Kidney (tissue), 22 donors: Measurements from ENCODE around the gene NFKBIA. TPM values are rescaled to one million over a fixed set of nuclear protein-coding genes. Genes with fewer than 3 reads are reported as not detected.

Experiments used
- DNase-seq, 5 donors: peaks; one replicate each; pipeline ENCODE4 v3.0.0-alpha.2; 2013 to 2020
- FAIRE-seq: peaks from 2 replicates; lab custom pipeline; 2012; peaks lifted over from hg19 to GRCh38; lab: Jason Lieb, UNC
- H3K27ac ChIP-seq, 2 donors: one replicate each; pipeline ENCODE4 v1.7.0; 2013; ENCODE audit warnings: low read depth in 2 of 2, low read length in 2 of 2, inconsistent platforms in 1 of 2
- H3K27me3 ChIP-seq: one replicate; pipeline ENCODE4 v1.7.1; 2013; ENCODE audit warnings: low read length, inconsistent platforms; ENCODE audit not compliant: control insufficient read depth, insufficient read depth
- H3K36me3 ChIP-seq, 3 donors: one replicate each; pipeline versions ENCODE4 v1.7.0 to v1.7.1; 2013; ENCODE audit warnings: low read length in 3 of 3, control low read depth in 1 of 3, inconsistent platforms in 1 of 3; ENCODE audit not compliant: insufficient read depth in 3 of 3, control insufficient read depth in 2 of 3
- H3K4me1 ChIP-seq, 3 donors: one replicate each; pipeline versions ENCODE4 v1.7.0 to v1.7.1; 2013; ENCODE audit warnings: low read length in 3 of 3, inconsistent platforms in 1 of 3, low read depth in 1 of 3; ENCODE audit not compliant: control insufficient read depth in 2 of 3, insufficient read depth in 2 of 3
- H3K4me3 ChIP-seq, 3 donors: one replicate each; pipeline versions ENCODE4 v1.7.0 to v1.8.1; 2013; ENCODE audit warnings: low read length in 3 of 3, control low read depth in 1 of 3, inconsistent platforms in 1 of 3
- H3K9ac ChIP-seq, 3 donors: one replicate each; pipeline versions ENCODE4 v1.7.0 to v1.7.1; 2013; ENCODE audit warnings: low read length in 3 of 3, control low read depth in 1 of 3, inconsistent platforms in 1 of 3
- H3K9me3 ChIP-seq, 3 donors: one replicate each; pipeline versions ENCODE4 v1.7.0 to v1.7.1; 2013; ENCODE audit warnings: low read length in 3 of 3, control low read depth in 1 of 3, inconsistent platforms in 1 of 3; ENCODE audit not compliant: control insufficient read depth in 2 of 3, insufficient read depth in 1 of 3
- CTCF ChIP-seq: IDR thresholded peaks from 3 replicates; pipeline ENCODE4 v1.5.1; 2012; ENCODE audit warnings: mild to moderate bottlenecking, moderate library complexity, borderline replicate concordance; ENCODE audit not compliant: insufficient read depth; ENCODE audit errors: extremely low read depth
- intact Hi-C: fragments of 100-400 bp; cut with DNase I; formaldehyde crosslinking; loops from one replicate; pipeline ENCODE4 v1.11.1; 2022
- long read RNA-seq, 10 donors: library from polyadenylated mRNA in 1 of 10; unstranded in 1 of 10; transcript quantifications; one replicate each; pipeline ENCODE4 v2.0.0 and lab custom pipeline, GENCODE V29; 2021 to 2026
- polyA plus RNA-seq: library from polyadenylated mRNA; stranded (reverse); fragments of 350-450 nt; fragmentation: Illumina TruSeq; extraction: RNeasy Lipid Tissue Mini Kit (QIAGEN cat#74804); gene quantifications from one replicate; pipeline ENCODE4 v1.2.3, GENCODE V29; 2014; ENCODE audit warnings: low read depth, low replicate concordance; ENCODE audit not compliant: insufficient read depth
- total RNA-seq: library from RNA; stranded (reverse); fragmentation: NEBNext Ultra II Directional; extraction: Animal tissue kit (Norgen Biotek cat#: 25700); gene quantifications from one replicate; pipeline ENCODE4 v1.2.1, GENCODE V29; 2021
- donor health status: control.
- donor health status: control.
- donor health status: control.
- donor health status: control.
- donor health status: control.
- donor health status: DM: yes; HTN: yes; CAD: no.
- donor health status: Normal renal cell carcinoma (clear cell type).

NFKBIA gene
- 171 TPM for total RNA-seq
- polyA plus RNA-seq = 131 TPM
- long read RNA-seq, donor 1, transcript NFKBIA-201 (6 exons, 1,558 nt) = major isoform, 19 of 35 reads
- long read RNA-seq, donor 1, partial matches to known transcripts = 8 of 35 reads
- long read RNA-seq, donor 1, other reads (novel, unspliced or antisense) = 0 of 35 reads
- long read RNA-seq, donor 2, transcript NFKBIA-201 (6 exons, 1,558 nt) = major isoform, 25 of 45 reads
- long read RNA-seq, donor 2, partial matches to known transcripts = 14 of 45 reads
- long read RNA-seq, donor 2, other reads (novel, unspliced or antisense) = 0 of 45 reads
- long read RNA-seq, donor 3, transcript NFKBIA-201 (6 exons, 1,558 nt) = major isoform, 24 of 44 reads
- long read RNA-seq, donor 3, partial matches to known transcripts = 17 of 44 reads
- long read RNA-seq, donor 3, other reads (novel, unspliced or antisense) = 0 of 44 reads
- long read RNA-seq, donor 4, transcript NFKBIA-201 (6 exons, 1,558 nt) = major isoform, 14 of 16 reads
- long read RNA-seq, donor 4, partial matches to known transcripts = 0 of 16 reads
- long read RNA-seq, donor 4, other reads (novel, unspliced or antisense) = 0 of 16 reads
- long read RNA-seq, donor 5, partial matches to known transcripts = 0 of 1 reads
- long read RNA-seq, donor 5, other reads (novel, unspliced or antisense) = 0 of 1 reads
- long read RNA-seq, donor 6, transcript NFKBIA-201 (6 exons, 1,558 nt) = major isoform, 8 of 15 reads
- long read RNA-seq, donor 6, partial matches to known transcripts = 5 of 15 reads
- long read RNA-seq, donor 6, other reads (novel, unspliced or antisense) = 0 of 15 reads
- long read RNA-seq, donor 7, transcript NFKBIA-209 (5 exons, 1,537 nt) = minor isoform, 9 of 69 reads
- long read RNA-seq, donor 7, transcript NFKBIA-201 (6 exons, 1,558 nt) = major isoform, 42 of 69 reads
- long read RNA-seq, donor 7, partial matches to known transcripts = 12 of 69 reads
- long read RNA-seq, donor 7, other reads (novel, unspliced or antisense) = 5 of 69 reads
- long read RNA-seq, donor 8, transcript NFKBIA-201 (6 exons, 1,558 nt) = major isoform, 30 of 62 reads
- long read RNA-seq, donor 8, partial matches to known transcripts = 25 of 62 reads
- long read RNA-seq, donor 8, other reads (novel, unspliced or antisense) = 0 of 62 reads
- long read RNA-seq, donor 9, transcript NFKBIA-201 (6 exons, 1,558 nt) = major isoform, 7 of 10 reads
- long read RNA-seq, donor 9, partial matches to known transcripts = 0 of 10 reads
- long read RNA-seq, donor 9, other reads (novel, unspliced or antisense) = 0 of 10 reads
- long read RNA-seq, donor 10, transcript NFKBIA-201 (6 exons, 1,558 nt) = major isoform, 22 of 36 reads
- long read RNA-seq, donor 10, partial matches to known transcripts = 10 of 36 reads
- long read RNA-seq, donor 10, other reads (novel, unspliced or antisense) = 0 of 36 reads

- Histone ChIP-seq H3K4me3 (peak within 1 kb of the TSS; percentile 75 to 98 (median 97)), H3K27me3 (no peaks in the 10 kb centered on the region), H3K36me3 (peaks cover 9 to 37% (median 28%) of the 10 kb centered on the region in 3 donors), H3K27ac (peak within 1 kb of the TSS; percentile 98 to 100), H3K4me1 (peaks cover 7 to 30% (median 22%) of the 10 kb centered on the region in 3 donors), H3K9me3 (no peaks in the 10 kb centered on the region), H3K9ac (peak within 1 kb of the TSS; percentile 61 to 98 (median 95))
- intact Hi-C loops = no loop called here
- peak; percentile 26 for TF ChIP-seq CTCF
- peak; percentile 90 to 97 (median 93) for DNase-seq
- FAIRE-seq = no peak
These were observed at the start of gene NFKBIA for GRCh38 chr14:35404449-35405303. Gene NFKBIA, minus strand, starts transcription at chr14:35404749. Its CDS starts 105 bp downstream, at chr14:35404644.

GRCh38 chr14:35446450-35446849, 41.9 kb upstream of the NFKBIA start:
- no peaks in the 10 kb centered on the region for H3K27me3 ChIP-seq
- no peaks in the 10 kb centered on the region for H3K9me3 ChIP-seq
- H3K36me3 ChIP-seq = no peaks in the 10 kb centered on the region
- FAIRE-seq (no peak), DNase-seq (no peak)
- H3K4me3 ChIP-seq = no peak overlapping the region
- H3K4me1 ChIP-seq = no peaks in the 10 kb centered on the region
- no peak overlapping the region for H3K9ac ChIP-seq
- intact Hi-C loops = no loop called here
- H3K27ac ChIP-seq = no peak overlapping the region
- no peak for TF ChIP-seq CTCF

GRCh38 chr14:35444104-35444503, 39.6 kb upstream of the NFKBIA start:
- FAIRE-seq (no peak), DNase-seq (no peak)
- no peaks in the 10 kb centered on the region for H3K36me3 ChIP-seq
- no peaks in the 10 kb centered on the region for H3K27me3 ChIP-seq
- no peak overlapping the region for H3K4me3 ChIP-seq
- no peak overlapping the region for H3K27ac ChIP-seq
- intact Hi-C loops = no loop called here
- no peak for TF ChIP-seq CTCF
- H3K9ac ChIP-seq = no peak overlapping the region
- H3K9me3 ChIP-seq = no peaks in the 10 kb centered on the region
- no peaks in the 10 kb centered on the region for H3K4me1 ChIP-seq
